ENCODE measurements around the gene DUS1L. TPM values are rescaled to one million over a fixed set of nuclear protein-coding genes. Genes with fewer than 3 reads are reported as not detected.

The DUS1L gene
- total RNA-seq, 2 experiments from 2014 or later, result 118 to 131 TPM

DNA sequence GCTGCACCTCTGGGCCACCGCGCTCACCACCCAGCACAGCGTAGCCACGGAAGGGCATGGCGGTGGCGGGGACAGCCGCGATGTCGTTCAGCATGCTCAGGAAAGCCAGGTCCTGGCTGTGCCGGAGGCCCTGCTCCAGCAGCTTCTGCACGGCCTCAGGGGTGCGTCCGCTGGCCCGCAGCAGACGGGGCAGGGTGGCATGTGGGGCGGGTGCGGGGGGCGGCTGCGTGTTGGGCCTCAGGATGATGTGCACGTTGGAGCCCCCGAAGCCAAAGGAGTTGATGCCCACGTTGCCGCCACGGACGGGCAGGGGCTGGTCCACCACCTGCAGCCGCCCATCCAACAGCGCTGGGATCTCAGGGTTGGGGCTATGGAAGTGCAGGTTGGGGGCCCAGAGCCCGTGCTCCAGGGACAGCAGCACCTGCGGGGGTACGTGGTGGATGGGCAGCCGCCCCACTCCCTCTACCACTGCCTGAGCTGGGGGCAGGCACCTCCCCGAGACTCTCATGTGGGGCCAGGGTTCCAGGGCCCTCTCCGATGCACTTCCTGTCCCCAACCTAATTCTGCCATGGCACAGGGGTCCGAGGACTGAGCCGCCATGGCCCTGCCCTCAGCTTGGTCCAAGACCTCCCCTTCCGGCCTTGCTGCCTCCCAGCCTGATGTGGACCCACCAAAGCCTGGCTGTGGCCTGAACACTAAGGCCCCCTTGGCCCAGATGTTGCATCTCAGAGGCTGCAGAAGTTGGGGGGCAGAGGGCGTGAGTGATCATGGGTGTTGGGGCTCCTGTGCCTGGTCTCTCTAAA, 25.9 kb upstream of the DUS1L start:
- Mint-ChIP-seq H3K27ac (no peak overlapping the region), H3K36me3 (peaks cover 14% of the 10 kb centered on the region), H3K27me3 (no peaks in the 10 kb centered on the region), H3K4me3 (no peak overlapping the region), H3K9me3 (no peaks in the 10 kb centered on the region), H3K4me1 (ENCODE audit: low read depth) (peaks cover 5% of the 10 kb centered on the region)
- ChIA-PET POLR2A (no interaction called here), CTCF (no interaction called here)
- no peak for DNase-seq
- intact Hi-C loops (cut with micrococcal nuclease), result loop anchor here (10.0 kb wide), 2 partner anchors 363 to 663 kb away; partner anchors contain the start of genes CYBC1, NARF and TBCD

GRCh38 chr17:82090549-82091263, 25.1 kb upstream of the DUS1L start:
- H3K27me3 Mint-ChIP-seq, result no peaks in the 10 kb centered on the region
- no peak overlapping the region for H3K4me3 Mint-ChIP-seq
- ChIA-PET POLR2A (interaction anchor here (1.2 kb wide), 1 partner anchor 14 kb away, joined by 3 read pairs; no protein-coding TSS in a partner anchor), CTCF (interaction anchor here (0.5 kb wide), 1 partner anchor 213 kb away, joined by 3 read pairs; no protein-coding TSS in a partner anchor)
- no peak for DNase-seq
- no peaks in the 10 kb centered on the region for H3K4me1 Mint-ChIP-seq (ENCODE audit: low read depth)
- H3K9me3 Mint-ChIP-seq, result no peaks in the 10 kb centered on the region
- H3K36me3 Mint-ChIP-seq, result peaks cover 13% of the 10 kb centered on the region
- H3K27ac Mint-ChIP-seq, result no peak overlapping the region
- intact Hi-C loops (cut with micrococcal nuclease), result loop anchor here (10.0 kb wide), 2 partner anchors 364 to 664 kb away; partner anchors contain the start of genes CYBC1, NARF and TBCD

GRCh38 chr17:82089723-82090548, 24.3 kb upstream of the DUS1L start:
- no peaks in the 10 kb centered on the region for H3K27me3 Mint-ChIP-seq
- DNase-seq, result no peak
- no peak overlapping the region for H3K27ac Mint-ChIP-seq
- no peak overlapping the region for H3K4me3 Mint-ChIP-seq
- H3K9me3 Mint-ChIP-seq, result no peaks in the 10 kb centered on the region
- no peaks in the 10 kb centered on the region for H3K4me1 Mint-ChIP-seq (ENCODE audit: low read depth)
- ChIA-PET CTCF (no interaction called here), POLR2A (interaction anchor here (1.2 kb wide), 1 partner anchor 13 kb away, joined by 3 read pairs; no protein-coding TSS in a partner anchor)
- intact Hi-C loops (cut with micrococcal nuclease), result loop anchor here (10.0 kb wide), 2 partner anchors 365 to 665 kb away; partner anchors contain the start of genes CYBC1, NARF and TBCD
- H3K36me3 Mint-ChIP-seq, result peaks cover 14% of the 10 kb centered on the region

- intact Hi-C loops (cut with micrococcal nuclease), result no loop called here
- H3K27ac Mint-ChIP-seq, result no peak overlapping the region
- no peak overlapping the region for H3K4me3 Mint-ChIP-seq
- H3K4me1 Mint-ChIP-seq (ENCODE audit: low read depth), result no peaks in the 10 kb centered on the region
- H3K36me3 Mint-ChIP-seq, result peaks cover 18% of the 10 kb centered on the region
- ChIA-PET CTCF (no interaction called here), POLR2A (interaction anchor here (1.2 kb wide), 1 partner anchor 12 kb away, joined by 3 read pairs; no protein-coding TSS in a partner anchor)
- DNase-seq, result no peak
- no peaks in the 10 kb centered on the region for H3K9me3 Mint-ChIP-seq
- H3K27me3 Mint-ChIP-seq, result no peaks in the 10 kb centered on the region
These were observed 23.5 kb upstream of the DUS1L start for GRCh38 chr17:82088838-82089722.

- H3K9me3 Mint-ChIP-seq, result no peaks in the 10 kb centered on the region
- CTCF ChIA-PET, result no interaction called here
- peaks cover 19% of the 10 kb centered on the region for H3K36me3 Mint-ChIP-seq
- no peak for DNase-seq
- no peaks in the 10 kb centered on the region for H3K4me1 Mint-ChIP-seq (ENCODE audit: low read depth)
- H3K27ac Mint-ChIP-seq, result no peak overlapping the region
- POLR2A ChIA-PET, result no interaction called here
- H3K4me3 Mint-ChIP-seq, result no peak overlapping the region
- intact Hi-C loops (cut with micrococcal nuclease), result no loop called here
- no peaks in the 10 kb centered on the region for H3K27me3 Mint-ChIP-seq
These were observed 22.6 kb upstream of the DUS1L start for GRCh38 chr17:82087961-82088837.

DNA sequence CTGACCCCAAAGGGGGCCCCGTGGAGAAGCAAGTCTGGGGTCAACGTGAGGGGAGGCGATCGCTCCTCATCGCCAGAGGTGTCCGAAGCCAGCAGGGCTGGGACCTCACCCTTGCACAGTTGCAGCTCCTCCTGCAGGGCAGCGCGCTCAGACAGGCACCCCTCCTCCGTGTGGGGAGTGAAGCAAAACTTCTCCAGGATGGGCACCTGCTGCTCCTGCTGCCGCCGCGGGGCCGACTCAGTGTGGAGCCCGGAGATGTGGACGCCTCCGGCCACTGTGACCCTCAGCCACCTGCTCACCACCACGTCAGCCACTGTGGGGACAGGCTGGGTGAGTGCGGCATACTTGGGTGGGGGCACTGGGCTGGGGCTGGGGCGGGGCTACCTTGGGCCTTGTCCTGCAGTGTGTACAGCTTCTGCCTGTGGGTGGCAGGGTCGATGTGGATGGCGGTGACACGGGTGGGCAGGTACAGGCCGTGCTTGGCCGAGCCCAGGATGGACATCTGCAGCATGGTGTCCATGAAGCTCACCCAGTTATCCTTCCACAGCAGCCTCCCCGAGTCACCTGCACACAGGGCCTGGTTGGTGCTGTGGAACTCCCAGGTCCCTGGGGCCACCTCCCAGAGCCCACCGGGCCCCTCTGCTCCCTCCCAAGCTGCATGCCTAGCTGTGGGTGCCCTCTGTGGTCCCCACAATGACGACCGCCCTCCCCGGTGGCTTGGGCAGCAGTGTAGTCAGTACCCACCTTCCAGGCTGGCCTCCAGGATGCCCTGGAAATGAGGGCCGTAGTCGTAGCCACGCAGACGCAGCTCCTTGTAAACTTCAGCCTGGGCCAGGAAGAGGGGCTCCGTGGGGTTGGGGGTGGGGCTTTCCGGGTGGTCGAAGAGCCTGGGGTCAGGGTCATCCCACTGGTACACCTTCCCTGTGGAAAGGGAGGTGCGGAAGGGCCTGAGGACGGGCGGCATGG, 21.6 kb upstream of the DUS1L start:
- no peaks in the 10 kb centered on the region for H3K4me1 Mint-ChIP-seq (ENCODE audit: low read depth)
- no peak overlapping the region for H3K4me3 Mint-ChIP-seq
- no peak overlapping the region for H3K27ac Mint-ChIP-seq
- CTCF ChIA-PET, result no interaction called here
- intact Hi-C loops (cut with micrococcal nuclease), result no loop called here
- H3K9me3 Mint-ChIP-seq, result no peaks in the 10 kb centered on the region
- POLR2A ChIA-PET, result no interaction called here
- DNase-seq, result no peak
- no peaks in the 10 kb centered on the region for H3K27me3 Mint-ChIP-seq
- peaks cover 20% of the 10 kb centered on the region for H3K36me3 Mint-ChIP-seq

DNA sequence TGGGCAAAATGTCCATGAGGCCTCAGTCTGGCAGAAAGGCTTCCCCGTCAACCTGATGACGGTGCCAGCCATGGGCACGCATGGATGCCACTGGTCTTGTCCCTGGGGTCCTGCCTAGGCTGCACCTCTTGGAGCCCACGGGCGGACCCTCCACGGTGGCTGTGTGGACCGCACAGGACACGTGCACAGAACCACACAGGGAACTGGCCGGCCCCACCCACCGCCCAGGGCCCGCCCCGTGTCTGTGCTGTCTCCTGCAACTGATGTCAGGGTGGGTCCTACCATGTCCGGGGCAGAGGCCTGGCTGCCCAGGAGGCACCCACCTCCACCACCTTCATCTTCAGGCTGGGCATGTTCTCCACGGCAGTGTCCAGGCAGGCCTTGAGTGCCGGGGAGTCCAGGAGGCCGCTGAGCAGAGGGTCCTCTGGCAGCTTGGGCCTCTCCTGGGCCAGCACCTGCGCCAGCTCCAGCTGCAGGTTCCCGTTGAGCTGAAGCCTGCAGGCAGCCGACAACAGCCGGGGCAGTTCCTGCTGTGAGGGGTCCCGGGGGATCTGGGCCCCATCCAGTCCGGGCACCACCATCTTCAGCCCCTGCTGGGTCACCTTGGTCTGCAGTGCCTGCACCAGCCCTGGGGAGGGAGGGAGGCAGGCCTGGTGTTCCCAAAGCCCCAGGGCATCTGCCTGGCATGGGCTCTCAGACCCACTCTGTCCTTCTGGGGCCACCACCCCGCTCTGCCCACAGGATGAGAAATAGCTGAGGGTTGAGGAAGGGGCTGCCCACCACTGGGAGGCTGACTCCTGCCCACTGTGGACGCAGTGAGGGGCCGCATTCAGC, 20.5 kb upstream of the DUS1L start:
- H3K4me1 Mint-ChIP-seq (ENCODE audit: low read depth), result no peaks in the 10 kb centered on the region
- no peak overlapping the region for H3K4me3 Mint-ChIP-seq
- H3K27ac Mint-ChIP-seq, result no peak overlapping the region
- H3K36me3 Mint-ChIP-seq, result peaks cover 18% of the 10 kb centered on the region
- CTCF ChIA-PET, result no interaction called here
- DNase-seq, result no peak
- H3K27me3 Mint-ChIP-seq, result no peaks in the 10 kb centered on the region
- intact Hi-C loops (cut with micrococcal nuclease), result no loop called here
- no peaks in the 10 kb centered on the region for H3K9me3 Mint-ChIP-seq
- POLR2A ChIA-PET, result no interaction called here

- POLR2A ChIA-PET, result interaction anchor here (0.5 to 0.8 kb wide), 3 partner anchors 20 to 371 kb away, joined by 3 to 6 read pairs (median 3); partner anchors contain the start of gene DUS1L
- CTCF ChIA-PET, result no interaction called here
- no peak for DNase-seq
These were observed 19.6 kb upstream of the DUS1L start for GRCh38 chr17:82085031-82085861.

More at GRCh38 chr17:82085031-82085861, 19.6 kb upstream of the DUS1L start:
- Mint-ChIP-seq H3K4me1 (ENCODE audit: low read depth) (no peaks in the 10 kb centered on the region), H3K9me3 (no peaks in the 10 kb centered on the region), H3K4me3 (no peak overlapping the region), H3K27ac (no peak overlapping the region), H3K36me3 (peaks cover 18% of the 10 kb centered on the region), H3K27me3 (no peaks in the 10 kb centered on the region)
- intact Hi-C loops (cut with micrococcal nuclease), result no loop called here
